ENCODE results near the gene MAPK8IP3.

GRCh38 chr16:1749152-1750117, 43.4 kb downstream of the MAPK8IP3 start:
- TF ChIP-seq CTCF (IDR thresholded peaks at IDR 0.05; ENCODE audit: insufficient read depth, low read length, poor library complexity, severe bottlenecking): no peak
- TF ChIP-seq EZH2phosphoT487 (conservative IDR thresholded peaks at IDR 0.05; ENCODE audit: low read length): no peak

All from SU-DHL-6 (cell line).